DMS153 treated with DMSO at 0.1 percent for 48 hours (cell line): Measurements from ENCODE around the gene CDH4.

Source experiments
- DNase-seq: peaks from one replicate; lab custom pipeline; 2025; ENCODE audit not compliant: unreplicated experiment; lab: John Stamatoyannopoulos, UW

CDH4 gene

GRCh38 chr20:61755971-61756845 is 504.1 kb downstream of the CDH4 start:
- no peak for DNase-seq

- DNase-seq: no peak
Measured at GRCh38 chr20:61756966-61757677, 505.1 kb downstream of the CDH4 start.

GRCh38 chr20:61757678-61758563 is 505.9 kb downstream of the CDH4 start:
- no peak for DNase-seq

DNA sequence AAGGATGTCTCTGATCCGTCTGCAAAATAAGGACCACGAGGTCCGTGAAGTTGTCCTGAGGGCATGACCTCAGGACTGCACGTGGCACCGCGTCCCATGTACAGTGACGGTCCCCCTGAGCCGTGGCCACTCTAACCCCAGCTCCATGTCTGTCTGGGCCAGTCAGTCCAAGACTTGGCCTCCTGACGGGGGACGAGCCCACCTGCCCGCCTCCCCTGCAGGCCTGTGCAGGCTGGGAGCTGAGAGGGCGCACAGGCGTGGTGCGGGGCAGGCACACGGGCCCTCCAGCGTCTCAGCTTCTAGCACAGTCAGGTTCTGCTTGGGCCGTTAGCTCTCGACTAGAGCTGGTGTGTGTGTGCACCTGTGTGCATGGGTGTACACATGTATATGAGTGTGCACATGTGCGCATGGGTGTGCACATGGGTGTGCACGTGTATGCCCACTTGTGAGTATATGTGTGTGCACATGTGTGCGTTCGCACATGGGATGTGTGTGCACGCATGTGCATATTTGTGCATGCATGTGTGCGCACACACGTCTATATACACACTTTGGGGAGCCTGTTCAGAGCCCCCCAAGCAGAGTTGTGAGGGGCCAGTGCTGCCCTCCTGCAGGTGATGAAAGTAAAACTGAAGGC is 506.6 kb downstream of the CDH4 start:
- DNase-seq: no peak

- no peak for DNase-seq
Measured at GRCh38 chr20:61759286-61760065, 507.4 kb downstream of the CDH4 start.

GRCh38 chr20:61760321-61760720 is 508.3 kb downstream of the CDH4 start:
- no peak for DNase-seq

DNA sequence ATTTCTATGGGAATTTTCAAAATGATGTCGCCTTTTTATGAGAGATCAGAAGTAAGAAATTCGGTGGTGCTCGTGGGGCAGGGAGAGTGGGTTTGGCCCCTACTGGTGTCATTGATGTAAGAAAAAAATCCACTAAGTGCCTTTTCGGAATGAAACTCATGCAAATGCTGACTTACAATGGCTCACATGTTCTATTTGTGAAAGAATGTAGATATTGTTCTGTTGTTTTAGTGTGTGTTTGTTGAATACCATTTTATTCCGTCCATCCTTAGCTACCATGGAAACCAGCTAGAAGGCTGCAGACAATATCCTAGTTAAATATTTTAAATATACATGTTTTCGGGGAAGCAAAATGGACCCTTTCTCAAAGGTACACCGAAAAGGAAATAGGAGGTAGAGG is 508.7 kb downstream of the CDH4 start:
- DNase-seq: no peak

DNA sequence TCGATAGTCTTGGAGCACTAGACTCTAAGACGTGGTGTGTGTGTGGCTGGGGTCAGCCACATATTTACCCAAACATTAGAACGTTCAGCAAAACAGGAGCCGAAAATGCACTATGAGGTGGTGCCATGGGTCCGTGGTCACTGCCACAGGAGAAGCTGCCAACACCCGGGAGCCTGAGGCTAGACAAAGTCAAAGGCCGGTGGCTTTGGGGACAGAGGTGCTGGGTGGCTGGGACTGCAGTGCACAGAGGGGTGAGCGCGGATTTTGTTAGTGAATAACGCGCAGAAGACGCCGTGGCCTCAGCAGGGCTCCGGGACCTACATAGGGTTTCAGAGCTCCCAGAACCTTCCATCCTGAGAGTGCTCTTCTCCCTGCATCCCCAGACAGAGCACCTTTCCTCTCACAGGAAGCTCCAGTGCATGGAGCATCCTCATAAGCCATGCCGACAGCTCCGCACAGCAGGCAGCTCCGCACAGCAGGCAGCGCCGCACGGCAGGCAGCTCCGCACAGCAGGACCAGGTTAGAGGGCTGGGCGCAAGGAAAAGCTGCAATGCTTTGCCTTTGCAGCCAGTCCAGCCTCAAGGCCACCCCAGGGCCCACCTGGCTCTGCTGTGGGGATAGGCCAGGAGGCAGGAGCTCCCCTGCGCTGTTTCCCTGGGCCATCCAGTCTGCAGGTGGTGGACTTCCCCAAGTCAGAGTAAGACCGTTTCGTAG is 509.5 kb downstream of the CDH4 start:
- DNase-seq: no peak

- DNase-seq: no peak
Measured at GRCh38 chr20:61762167-61762710, 510.2 kb downstream of the CDH4 start.

DNA sequence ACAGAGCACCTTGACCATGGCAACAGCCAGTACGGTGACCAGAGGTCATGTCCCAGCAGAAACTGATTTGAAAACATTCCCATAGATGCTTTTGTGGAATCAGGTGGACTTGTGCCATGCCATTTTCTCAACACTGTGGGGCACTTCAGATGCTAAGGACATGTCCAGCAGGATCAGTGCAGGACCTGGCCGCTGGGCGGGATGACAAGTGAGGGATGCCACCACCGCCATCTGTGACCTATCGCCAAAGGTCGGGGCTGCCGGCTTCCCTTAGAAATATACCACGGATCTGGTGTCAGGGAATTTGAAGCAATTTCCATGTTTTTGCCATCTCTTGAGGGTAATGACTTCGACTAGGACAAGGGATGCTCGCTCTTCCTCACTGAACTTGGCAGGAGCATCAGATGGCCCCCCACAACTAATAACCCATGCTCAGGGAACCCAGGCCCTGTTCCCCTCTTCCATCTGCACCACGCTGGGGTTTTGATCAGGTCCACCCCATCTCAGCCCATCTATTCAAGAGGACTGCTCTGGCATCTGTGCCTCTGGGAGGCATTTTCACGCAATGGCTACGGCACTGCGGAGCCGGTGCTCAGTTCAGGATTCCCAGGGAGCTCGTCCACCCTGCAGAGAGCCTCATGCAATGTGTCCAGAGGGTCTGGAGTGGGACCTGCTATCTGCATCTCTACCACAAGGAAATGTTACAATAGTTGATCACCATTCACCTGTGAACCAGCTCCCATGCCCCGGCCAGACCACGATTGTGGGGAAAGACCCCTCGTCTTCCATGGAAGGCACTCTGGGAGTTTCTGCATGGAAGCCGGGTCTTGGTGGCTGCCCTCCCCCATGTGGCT is 511.1 kb downstream of the CDH4 start:
- no peak for DNase-seq

DNA sequence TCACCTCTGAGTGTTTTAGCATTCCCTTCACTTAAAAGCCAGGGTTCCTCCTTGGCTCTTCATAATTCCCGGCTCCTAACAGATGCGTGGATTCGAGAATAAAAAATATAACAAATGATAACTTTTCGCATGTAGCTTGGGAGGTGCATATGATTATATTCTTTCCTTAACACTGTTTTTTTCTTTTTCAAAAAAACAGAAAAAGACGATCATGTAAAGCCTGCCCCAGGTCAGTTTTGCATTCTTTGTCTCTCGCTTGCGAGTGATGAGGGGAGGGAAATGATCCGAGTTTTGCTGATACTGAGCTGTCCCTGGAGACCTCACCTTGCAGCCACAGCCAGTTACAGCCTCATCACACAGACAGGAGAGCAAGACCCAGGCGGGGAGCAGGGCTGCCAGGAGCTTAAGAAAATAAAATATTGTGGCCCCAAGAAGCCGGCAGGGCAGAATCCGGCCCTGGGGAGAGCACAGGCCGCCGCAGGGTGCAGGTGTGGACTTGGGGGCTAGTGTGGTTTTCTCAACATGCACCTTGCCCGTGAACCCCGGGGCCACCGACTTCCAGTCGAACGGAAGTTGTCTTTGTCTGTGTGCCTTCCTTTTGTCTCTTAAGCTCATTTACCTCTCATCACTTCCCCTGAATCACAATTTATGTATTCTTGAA is 511.8 kb downstream of the CDH4 start:
- DNase-seq: no peak

DNA sequence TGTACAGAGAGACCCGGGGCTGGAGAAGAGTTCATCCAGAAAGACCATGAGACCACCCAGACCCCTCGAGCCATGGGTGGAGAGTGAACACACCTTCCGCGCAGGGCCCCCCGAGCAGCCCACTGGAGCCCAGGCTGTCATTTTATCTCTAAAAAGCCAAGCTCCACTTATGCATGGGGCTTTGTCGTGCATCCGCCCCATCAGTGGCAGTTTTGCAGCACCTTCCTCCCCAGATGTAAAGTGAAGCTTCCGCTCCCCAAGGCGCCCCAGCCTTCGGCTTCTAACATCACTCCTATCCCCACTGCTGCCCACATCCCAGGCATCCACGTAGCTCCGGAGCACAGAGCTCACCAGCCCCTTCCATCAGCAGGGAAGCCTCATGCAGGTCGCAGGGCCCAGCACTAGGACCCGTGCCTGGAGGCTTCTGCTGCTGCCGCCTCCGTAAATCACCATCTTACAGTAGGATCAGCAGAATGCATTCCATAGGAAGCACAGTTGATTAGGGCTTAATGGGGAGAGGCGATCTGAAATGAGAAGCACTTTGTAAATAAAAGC is 512.5 kb downstream of the CDH4 start:
- no peak for DNase-seq

- no peak for DNase-seq
Measured at GRCh38 chr20:61765081-61765870, 513.2 kb downstream of the CDH4 start.

GRCh38 chr20:61765871-61766654 is 514.0 kb downstream of the CDH4 start:
- no peak for DNase-seq

DNA sequence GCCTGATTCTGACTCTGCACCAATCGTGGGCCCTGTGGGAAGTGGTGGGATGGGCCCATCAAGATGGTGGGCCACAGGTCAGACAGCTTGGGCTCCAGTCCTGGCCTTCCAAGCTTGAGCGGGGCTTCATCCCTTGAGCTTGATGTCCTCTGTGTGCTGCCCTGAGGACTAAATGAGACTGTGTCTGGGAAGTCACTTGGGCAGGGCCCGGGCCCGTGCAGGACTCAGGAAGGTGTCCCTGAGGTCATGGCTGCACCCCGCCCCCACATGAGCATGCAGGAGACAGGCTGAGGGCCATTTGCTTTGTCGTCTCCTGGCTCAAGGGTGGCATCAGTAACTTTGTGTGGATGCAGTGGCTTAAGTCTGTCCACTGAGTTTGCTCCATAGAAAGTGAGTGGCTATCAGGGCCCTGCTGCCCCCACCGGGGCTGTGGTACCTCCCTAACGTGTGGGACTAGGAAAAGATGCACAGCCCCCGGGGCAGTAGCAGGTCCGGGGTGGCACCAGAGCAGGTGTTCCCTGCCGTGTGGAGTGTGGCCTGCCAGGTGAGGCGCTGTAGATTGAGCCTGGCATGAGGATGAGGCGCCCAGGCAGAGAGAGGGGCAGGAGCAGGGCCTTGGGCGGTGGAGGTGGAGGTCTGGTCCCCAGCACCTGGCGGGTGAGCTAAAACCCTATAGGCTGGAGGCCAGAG is 515.0 kb downstream of the CDH4 start:
- no peak for DNase-seq
